NT2/D1 (cell line): ENCODE measurements around the gene LATS1.

Source experiments
- SUZ12 ChIP-seq: IDR thresholded peaks from 2 replicates; pipeline ENCODE4 v1.6.1; 2011; ENCODE audit not compliant: insufficient read length, insufficient read depth; ENCODE audit errors: extremely low read depth
- YY1 ChIP-seq: IDR thresholded peaks from 2 replicates; pipeline ENCODE4 v1.6.1; 2011; ENCODE audit not compliant: insufficient read length, insufficient read depth
- ZNF274 ChIP-seq: IDR thresholded peaks from 2 replicates; pipeline ENCODE4 v1.6.1; 2011; ENCODE audit warnings: mild to moderate bottlenecking, low read depth, low read length

- TF ChIP-seq YY1 (no peak), ZNF274 (no peak), SUZ12 (no peak)
Observed at GRCh38 chr6:149749594-149750135, 31.8 kb upstream of the LATS1 start, which contains the start of gene PCMT1.
